Measurements from ENCODE around the gene PREPL.
"Not testable (repeated sequence)": the region's sequence is repeated elsewhere in the genome, so short reads cannot be mapped to it uniquely, and the experiment has no call there.

PREPL gene

GRCh38 chr2:44348400-44348799, 12.9 kb downstream of the PREPL start:
- no peak for DNase-seq (ENCODE audit: low spot score)

- no peak for DNase-seq (ENCODE audit: low spot score)
These were observed 13.8 kb downstream of the PREPL start for GRCh38 chr2:44347526-44347925.

- DNase-seq (ENCODE audit: low spot score) = peak; percentile 21
These were observed 18.4 kb downstream of the PREPL start for GRCh38 chr2:44342854-44343253.

- no peak for DNase-seq (ENCODE audit: low spot score)
These were observed 25.3 kb downstream of the PREPL start for GRCh38 chr2:44335806-44336538.

- no peak for DNase-seq (ENCODE audit: low spot score)
These were observed 27.3 kb downstream of the PREPL start for GRCh38 chr2:44333994-44334393.

- no peak for DNase-seq (ENCODE audit: low spot score)
These were observed 30.5 kb downstream of the PREPL start for GRCh38 chr2:44330801-44331200.

GRCh38 chr2:44329343-44329742, 32.0 kb downstream of the PREPL start:
- DNase-seq (ENCODE audit: low spot score) = no peak

- DNase-seq (ENCODE audit: low spot score) = no peak
These were observed 32.5 kb downstream of the PREPL start for GRCh38 chr2:44328750-44329149.

- DNase-seq (ENCODE audit: low spot score) = no peak
These were observed 34.6 kb downstream of the PREPL start for GRCh38 chr2:44326548-44327264.

- DNase-seq (ENCODE audit: low spot score) = no peak
These were observed 35.4 kb downstream of the PREPL start for GRCh38 chr2:44325897-44326296.

GRCh38 chr2:44324971-44325426, 36.3 kb downstream of the PREPL start:
- DNase-seq (ENCODE audit: low spot score) = peak; percentile 52

- DNase-seq (ENCODE audit: low spot score) = no peak
These were observed 39.9 kb downstream of the PREPL start for GRCh38 chr2:44321360-44321759.

- no peak for DNase-seq (ENCODE audit: low spot score)
These were observed 40.5 kb downstream of the PREPL start for GRCh38 chr2:44320832-44321231.

GRCh38 chr2:44315945-44316344, 45.3 kb downstream of the PREPL start:
- no peak for DNase-seq (ENCODE audit: low spot score)

- DNase-seq (ENCODE audit: low spot score) = no peak
These were observed 46.9 kb downstream of the PREPL start for GRCh38 chr2:44314362-44314761.

- no peak for DNase-seq (ENCODE audit: low spot score)
These were observed 51.0 kb downstream of the PREPL start for GRCh38 chr2:44310287-44310686.

- DNase-seq (ENCODE audit: low spot score) = no peak
These were observed 55.4 kb downstream of the PREPL start for GRCh38 chr2:44305882-44306281.

- no peak for DNase-seq (ENCODE audit: low spot score)
These were observed 57.0 kb downstream of the PREPL start for GRCh38 chr2:44304258-44304657.

- not testable (repeated sequence) for DNase-seq (ENCODE audit: low spot score)
These were observed 57.5 kb downstream of the PREPL start for GRCh38 chr2:44303766-44304165.

- no peak for DNase-seq (ENCODE audit: low spot score)
These were observed 60.2 kb downstream of the PREPL start for GRCh38 chr2:44301111-44301510.

- no peak for DNase-seq (ENCODE audit: low spot score)
These were observed 61.7 kb downstream of the PREPL start for GRCh38 chr2:44299635-44300034.

- DNase-seq (ENCODE audit: low spot score) = no peak
These were observed 63.9 kb downstream of the PREPL start for GRCh38 chr2:44297431-44297830.

- DNase-seq (ENCODE audit: low spot score) = no peak
These were observed 64.6 kb downstream of the PREPL start for GRCh38 chr2:44296653-44297052.
